Neuronal stem cell (in vitro differentiated cells): ENCODE results near the gene RASA3.
A peak's percentile ranks its signal among the peaks of the same experiment; 100 is the strongest.

Experiments
- DNase-seq: peaks from one replicate; pipeline ENCODE4 v3.0.0-alpha.2; 2013; ENCODE audit warnings: low spot score
- H2AFZ ChIP-seq: one replicate; pipeline ENCODE4 v1.6.1; 2013; ENCODE audit warnings: mild to moderate bottlenecking, low read length, inconsistent platforms
- H2AK5ac ChIP-seq: 2 replicates; pipeline ENCODE4 v1.6.1; 2013; ENCODE audit warnings: low read depth, mild to moderate bottlenecking, inconsistent platforms, low read length, moderate library complexity, mixed read lengths
- H2BK120ac ChIP-seq: 2 replicates; pipeline ENCODE4 v1.6.1; 2013; ENCODE audit warnings: low read depth, mild to moderate bottlenecking, inconsistent platforms, low read length, moderate library complexity, mixed read lengths
- H2BK12ac ChIP-seq: one replicate; pipeline ENCODE4 v1.6.1; 2013; ENCODE audit warnings: low read length, inconsistent platforms
- H2BK15ac ChIP-seq: 2 replicates; pipeline ENCODE4 v1.6.1; 2013; ENCODE audit warnings: mild to moderate bottlenecking, low read length, inconsistent platforms, mixed read lengths
- H2BK5ac ChIP-seq: one replicate; pipeline ENCODE4 v1.6.1; 2013; ENCODE audit warnings: inconsistent platforms, mild to moderate bottlenecking, low read length, moderate library complexity
- H3K14ac ChIP-seq: one replicate; pipeline ENCODE4 v1.6.1; 2013; ENCODE audit warnings: low read length, inconsistent platforms
- H3K18ac ChIP-seq: 2 replicates; pipeline ENCODE4 v1.6.1; 2013; ENCODE audit warnings: low read length, inconsistent platforms
- H3K23ac ChIP-seq: 2 replicates; pipeline ENCODE4 v1.6.1; 2013; ENCODE audit warnings: low read depth, mild to moderate bottlenecking, mixed read lengths, low read length, inconsistent platforms; ENCODE audit not compliant: poor library complexity
- H3K27ac ChIP-seq: replicated peaks from 3 replicates; pipeline ENCODE4 v1.5.1; 2013; ENCODE audit warnings: low read length, inconsistent platforms
- H3K27me3 ChIP-seq, 3 experiments: 2 replicates each; pipeline ENCODE4 v1.6.1; 2013; ENCODE audit warnings: low read length in 3 of 3, mild to moderate bottlenecking in 2 of 3, inconsistent platforms in 1 of 3, low read depth in 1 of 3, mixed read lengths in 1 of 3, moderate library complexity in 1 of 3; ENCODE audit not compliant: control insufficient read depth in 3 of 3, insufficient read depth in 3 of 3
- H3K36me3 ChIP-seq, 2 donors: replicated peaks in 1 of 2; 2 replicates each; pipeline ENCODE4 v1.6.1; 2013; ENCODE audit warnings: low read length in 2 of 2; ENCODE audit not compliant: control insufficient read depth in 2 of 2, insufficient read depth in 2 of 2
- H3K4ac ChIP-seq: 2 replicates; pipeline ENCODE4 v1.6.1; 2013; ENCODE audit warnings: inconsistent platforms, mild to moderate bottlenecking, low read length, moderate library complexity
- H3K4me1 ChIP-seq, 2 donors: 1 replicate in 1 of 2; 2 replicates in 1 of 2; pipeline ENCODE4 v1.6.1; 2013; ENCODE audit warnings: low read length in 2 of 2, low read depth in 1 of 2; ENCODE audit not compliant: control insufficient read depth in 2 of 2, insufficient read depth in 1 of 2
- H3K4me2 ChIP-seq: one replicate; pipeline ENCODE4 v1.6.1; 2013; ENCODE audit warnings: mild to moderate bottlenecking, low read length, inconsistent platforms; ENCODE audit not compliant: insufficient read depth, poor library complexity, severe bottlenecking
- H3K4me3 ChIP-seq, 2 donors: 2 replicates each; pipeline ENCODE4 v1.5.1; 2013; ENCODE audit warnings: low read length in 2 of 2, mild to moderate bottlenecking in 2 of 2, inconsistent platforms in 1 of 2, moderate library complexity in 1 of 2
- H3K79me1 ChIP-seq: one replicate; pipeline ENCODE4 v1.6.1; 2013; ENCODE audit warnings: low read depth, mild to moderate bottlenecking, inconsistent platforms, low read length, moderate library complexity
- H3K9ac ChIP-seq: one replicate; pipeline ENCODE4 v1.6.1; 2013; ENCODE audit warnings: mild to moderate bottlenecking, low read depth, low read length, inconsistent platforms; ENCODE audit not compliant: poor library complexity
- H3K9me3 ChIP-seq, 2 donors: replicated peaks in 1 of 2; 2 replicates each; pipeline versions ENCODE3 to v1.6.1; 2013; ENCODE audit warnings: low read length in 2 of 2, mild to moderate bottlenecking in 2 of 2, inconsistent platforms in 1 of 2, low read depth in 1 of 2, mixed read lengths in 1 of 2, moderate library complexity in 1 of 2; ENCODE audit not compliant: control insufficient read depth in 2 of 2, insufficient read depth in 1 of 2
- H4K8ac ChIP-seq: one replicate; pipeline ENCODE4 v1.6.1; 2013; ENCODE audit warnings: low read depth, mild to moderate bottlenecking, inconsistent platforms, low read length, moderate library complexity
- H4K91ac ChIP-seq: one replicate; pipeline ENCODE4 v1.6.1; 2013; ENCODE audit warnings: low read length, low read depth, mild to moderate bottlenecking, inconsistent platforms; ENCODE audit not compliant: poor library complexity
- WGBS, 2 donors: extraction: QIAGEN DNeasy Blood & Tissue Kit; methylation state at CpG; one replicate each; pipeline ENCODE4 v1.1.7; 2013; ENCODE audit warnings: missing lambda C conversion rate in 2 of 2, mixed read lengths in 1 of 2; ENCODE audit not compliant: insufficient read length in 2 of 2, insufficient replicate concordance in 1 of 2; ENCODE audit errors: extremely low coverage in 2 of 2; 5-methylcytosine and 5-hydroxymethylcytosine counted together

Gene RASA3

GRCh38 chr13:114057166-114058050 is 75.0 kb downstream of the RASA3 start:
- H4K8ac ChIP-seq = no peak overlapping the region
- no peak overlapping the region for H3K4me2 ChIP-seq
- H2BK12ac ChIP-seq = no peak overlapping the region
- H2BK15ac ChIP-seq = peak overlapping the region; percentile 42
- H2BK5ac ChIP-seq = no peak overlapping the region
- H3K27me3 ChIP-seq = no peaks in the 10 kb centered on the region
- H3K79me1 ChIP-seq = peaks cover 11% of the 10 kb centered on the region
- no peak overlapping the region for H2AFZ ChIP-seq
- peaks cover 9 to 22% of the 10 kb centered on the region in 2 donors for H3K36me3 ChIP-seq
- peaks cover 0 to 7% of the 10 kb centered on the region in 2 donors for H3K9me3 ChIP-seq
- no peak overlapping the region for H2AK5ac ChIP-seq
- no peak for DNase-seq
- H4K91ac ChIP-seq = no peak overlapping the region
- no peak overlapping the region for H3K23ac ChIP-seq
- H3K9ac ChIP-seq = no peak overlapping the region
- peak overlapping the region; percentile 63 for H3K18ac ChIP-seq
- H3K4me3 ChIP-seq = no peak overlapping the region
- no peak overlapping the region for H3K14ac ChIP-seq
- peaks cover 11 to 22% of the 10 kb centered on the region in 2 donors for H3K4me1 ChIP-seq
- no peak overlapping the region for H3K27ac ChIP-seq
- no CpG with 5 or more reads among the region's 23 CpGs for WGBS, 2 donors
- H3K4ac ChIP-seq = no peak overlapping the region
- H2BK120ac ChIP-seq = no peak overlapping the region

GRCh38 chr13:114056205-114057013 is 76.0 kb downstream of the RASA3 start:
- H2BK15ac ChIP-seq = peak overlapping the region; percentile 53
- DNase-seq = no peak
- no peaks in the 10 kb centered on the region for H3K27me3 ChIP-seq
- H3K9me3 ChIP-seq = peaks cover 0 to 4% of the 10 kb centered on the region in 2 donors
- H4K8ac ChIP-seq = no peak overlapping the region
- no peak overlapping the region for H2AFZ ChIP-seq
- H3K14ac ChIP-seq = peak overlapping the region; percentile 25
- H3K9ac ChIP-seq = no peak overlapping the region
- no peak overlapping the region for H3K4ac ChIP-seq
- no peak overlapping the region for H3K27ac ChIP-seq
- peak overlapping the region; percentile 44 for H3K18ac ChIP-seq
- H3K79me1 ChIP-seq = peaks cover 7% of the 10 kb centered on the region
- peak overlapping the region; percentile 44 for H2BK5ac ChIP-seq
- peak overlapping the region; percentile 76 for H3K23ac ChIP-seq
- peak overlapping the region; percentile 17 for H2AK5ac ChIP-seq
- no peak overlapping the region for H4K91ac ChIP-seq
- H3K4me1 ChIP-seq = peaks cover 11 to 22% of the 10 kb centered on the region in 2 donors
- no peak overlapping the region for H3K4me2 ChIP-seq
- peak overlapping the region; percentile 76 for H2BK12ac ChIP-seq
- no peak overlapping the region for H3K4me3 ChIP-seq
- peaks cover 9 to 22% of the 10 kb centered on the region in 2 donors for H3K36me3 ChIP-seq
- no CpG with 5 or more reads among the region's 28 CpGs for WGBS, 2 donors
- peak overlapping the region; percentile 69 for H2BK120ac ChIP-seq

- H2BK12ac ChIP-seq = peak overlapping the region; percentile 76
- H3K27ac ChIP-seq = no peak overlapping the region
- peak overlapping the region; percentile 6 for H3K18ac ChIP-seq
- no peak overlapping the region for H3K4me3 ChIP-seq
- H4K91ac ChIP-seq = no peak overlapping the region
- no peak for DNase-seq
- peak overlapping the region; percentile 53 for H2BK15ac ChIP-seq
- peak overlapping the region; percentile 44 for H2BK5ac ChIP-seq
- H3K9ac ChIP-seq = no peak overlapping the region
- WGBS, 2 donors = no CpG with 5 or more reads among the region's 19 CpGs
- peak overlapping the region; percentile 69 for H2BK120ac ChIP-seq
- no peak overlapping the region for H3K4me2 ChIP-seq
- peaks cover 11 to 22% of the 10 kb centered on the region in 2 donors for H3K4me1 ChIP-seq
- H3K27me3 ChIP-seq = no peaks in the 10 kb centered on the region
- H3K9me3 ChIP-seq = peaks cover 0 to 4% of the 10 kb centered on the region in 2 donors
- no peak overlapping the region for H2AK5ac ChIP-seq
- peak overlapping the region; percentile 25 for H3K14ac ChIP-seq
- peaks cover 9 to 24% of the 10 kb centered on the region in 2 donors for H3K36me3 ChIP-seq
- no peak overlapping the region for H3K4ac ChIP-seq
- no peak overlapping the region for H4K8ac ChIP-seq
- H3K79me1 ChIP-seq = peaks cover 7% of the 10 kb centered on the region
- no peak overlapping the region for H2AFZ ChIP-seq
- H3K23ac ChIP-seq = peak overlapping the region; percentile 76
Observed at GRCh38 chr13:114055766-114056165, 76.7 kb downstream of the RASA3 start.
